CD4-positive, alpha-beta T cell treated with Interleukin-4 for 1 hour (primary cell): Measurements from ENCODE around the gene FNDC3B.

ENCODE experiments used
- DNase-seq, 2 donors: peaks; one replicate each; pipeline ENCODE4 v3.0.0-alpha.2; 2020 to 2022

Gene FNDC3B

DNA sequence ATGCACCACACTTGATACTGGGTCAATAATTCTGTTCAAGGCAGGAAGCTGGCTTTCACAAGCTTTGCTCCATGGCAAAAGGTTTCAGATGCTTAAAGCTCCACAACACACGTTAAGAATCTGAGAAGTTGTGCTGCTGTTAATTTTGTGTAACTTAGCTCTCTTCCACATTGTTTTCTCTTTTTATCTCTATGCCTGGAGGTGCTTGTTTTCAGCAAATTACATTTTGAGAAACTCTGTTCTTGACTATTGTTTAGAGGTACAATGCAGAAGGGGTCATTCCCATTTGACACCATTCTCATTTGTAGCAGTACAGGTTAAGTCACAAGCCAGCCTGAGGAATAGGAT lies 156.0 kb downstream of the FNDC3B start:
- no peak for DNase-seq

DNA sequence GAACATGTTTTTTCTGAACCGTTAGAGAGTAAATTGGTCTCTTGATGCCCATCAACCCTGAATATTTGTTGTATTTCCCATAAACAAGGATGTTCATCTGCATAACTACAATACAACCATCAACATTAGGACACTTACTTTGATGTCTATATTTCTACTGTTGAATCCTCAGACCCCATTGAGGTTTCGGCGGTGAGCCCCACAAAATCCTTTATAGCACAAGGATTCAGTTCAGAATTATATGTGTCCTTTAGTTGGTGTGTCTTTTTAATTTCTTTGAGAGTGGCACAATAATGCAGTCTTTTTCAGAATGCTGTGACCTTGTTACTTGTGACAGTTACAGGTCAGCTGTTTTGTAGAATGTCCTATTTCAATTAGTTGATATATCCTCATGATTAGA lies 158.0 kb downstream of the FNDC3B start:
- no peak for DNase-seq

DNA sequence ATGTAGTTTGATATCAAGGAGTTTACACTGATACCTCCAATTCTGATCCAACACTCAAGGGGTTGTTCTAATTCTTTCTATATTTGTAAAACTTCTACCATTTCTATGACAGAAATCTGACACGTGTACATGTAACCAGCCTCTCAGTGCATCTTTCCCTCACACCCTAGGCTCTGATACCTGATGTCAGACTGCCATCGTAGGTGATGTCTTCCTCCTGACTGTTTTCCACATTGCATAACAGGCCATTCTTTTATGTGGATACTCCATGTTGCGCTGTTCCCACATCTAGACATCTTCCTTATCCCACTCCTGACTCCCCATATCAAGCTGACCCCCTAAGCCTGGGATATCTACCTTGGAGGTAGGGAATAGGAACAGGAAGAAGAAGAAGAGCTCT lies 159.1 kb downstream of the FNDC3B start:
- no peak for DNase-seq

- no peak for DNase-seq
These were observed 160.5 kb downstream of the FNDC3B start for GRCh38 chr3:172199850-172200369.

- no peak for DNase-seq
These were observed 161.9 kb downstream of the FNDC3B start for GRCh38 chr3:172201136-172201869.

- DNase-seq, result peak in 1 of 2 donors; percentile 17
These were observed 162.5 kb downstream of the FNDC3B start for GRCh38 chr3:172201870-172202236.

GRCh38 chr3:172202797-172203196 lies 163.4 kb downstream of the FNDC3B start:
- DNase-seq, result no peak

DNA sequence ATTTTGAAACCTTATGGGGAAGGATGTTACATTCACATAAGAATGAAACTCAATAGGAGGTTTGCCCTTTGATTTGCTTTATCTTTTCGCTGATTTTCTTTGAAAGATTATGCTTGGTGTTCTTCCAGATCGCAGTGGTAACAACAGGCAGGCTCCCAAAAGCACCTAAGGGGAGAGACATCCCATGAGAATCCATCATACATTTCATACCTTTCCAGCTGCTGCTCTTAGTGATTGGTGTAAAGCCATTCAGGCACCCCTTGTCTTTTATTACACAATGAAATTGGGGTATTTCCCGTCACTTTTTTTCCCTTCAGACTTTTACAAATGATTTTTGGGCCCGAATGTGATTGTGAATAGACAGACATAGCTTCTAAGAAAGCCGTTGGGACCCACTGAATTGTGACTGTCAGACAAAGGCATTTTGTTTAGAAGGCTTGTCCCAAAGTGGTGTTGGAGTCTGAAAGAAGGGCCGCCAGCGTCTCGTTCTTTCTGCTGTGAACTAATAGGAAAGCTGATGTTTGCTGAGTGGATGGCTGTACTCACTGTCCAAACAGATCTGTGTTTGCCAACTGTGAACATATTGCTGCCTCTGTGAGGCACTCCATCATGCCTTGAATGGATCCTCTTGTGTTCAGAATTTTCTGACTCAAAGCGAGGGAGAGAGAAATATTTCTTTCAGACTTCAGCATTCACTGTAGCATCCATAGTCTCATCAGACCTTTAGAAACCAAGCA lies 164.3 kb downstream of the FNDC3B start:
- DNase-seq, result no peak

GRCh38 chr3:172204716-172205115 lies 165.3 kb downstream of the FNDC3B start:
- no peak for DNase-seq

DNA sequence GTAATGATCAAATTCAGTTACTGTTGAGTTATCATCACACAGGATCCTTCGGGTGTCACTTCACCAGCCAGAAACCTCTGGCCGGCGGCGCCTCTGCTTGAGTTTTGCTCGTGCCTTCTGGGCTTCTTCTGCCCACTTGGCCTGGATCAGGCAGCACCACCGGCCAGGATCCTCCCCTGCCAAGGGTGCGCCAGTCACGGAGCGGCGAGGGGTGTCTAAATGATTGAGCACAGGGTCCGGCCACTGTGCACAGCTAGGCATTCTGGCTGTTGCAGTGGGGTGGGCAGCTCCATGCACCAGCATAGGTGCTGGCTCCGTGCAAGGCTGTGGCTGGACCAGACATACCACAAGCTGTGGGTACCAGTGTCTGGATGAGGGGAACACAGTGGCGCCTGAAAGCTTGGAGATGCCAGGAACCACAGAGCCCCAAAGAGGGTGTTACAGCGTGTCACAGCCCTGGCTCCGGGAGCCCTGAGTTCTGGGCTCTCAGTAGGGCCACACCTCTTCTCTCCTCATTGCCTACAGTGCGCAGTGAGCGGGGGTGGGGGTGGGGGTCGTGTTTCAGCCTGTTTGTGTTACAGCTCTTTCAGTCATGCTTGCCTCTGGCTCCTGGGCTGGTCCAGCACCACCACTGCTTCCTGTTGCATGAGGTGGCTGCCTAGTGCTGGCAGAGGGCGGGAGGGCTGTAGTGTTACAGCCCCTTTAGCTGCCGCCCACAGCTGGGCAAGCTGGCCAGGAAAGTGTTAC lies 169.4 kb downstream of the FNDC3B start:
- no peak for DNase-seq

DNA sequence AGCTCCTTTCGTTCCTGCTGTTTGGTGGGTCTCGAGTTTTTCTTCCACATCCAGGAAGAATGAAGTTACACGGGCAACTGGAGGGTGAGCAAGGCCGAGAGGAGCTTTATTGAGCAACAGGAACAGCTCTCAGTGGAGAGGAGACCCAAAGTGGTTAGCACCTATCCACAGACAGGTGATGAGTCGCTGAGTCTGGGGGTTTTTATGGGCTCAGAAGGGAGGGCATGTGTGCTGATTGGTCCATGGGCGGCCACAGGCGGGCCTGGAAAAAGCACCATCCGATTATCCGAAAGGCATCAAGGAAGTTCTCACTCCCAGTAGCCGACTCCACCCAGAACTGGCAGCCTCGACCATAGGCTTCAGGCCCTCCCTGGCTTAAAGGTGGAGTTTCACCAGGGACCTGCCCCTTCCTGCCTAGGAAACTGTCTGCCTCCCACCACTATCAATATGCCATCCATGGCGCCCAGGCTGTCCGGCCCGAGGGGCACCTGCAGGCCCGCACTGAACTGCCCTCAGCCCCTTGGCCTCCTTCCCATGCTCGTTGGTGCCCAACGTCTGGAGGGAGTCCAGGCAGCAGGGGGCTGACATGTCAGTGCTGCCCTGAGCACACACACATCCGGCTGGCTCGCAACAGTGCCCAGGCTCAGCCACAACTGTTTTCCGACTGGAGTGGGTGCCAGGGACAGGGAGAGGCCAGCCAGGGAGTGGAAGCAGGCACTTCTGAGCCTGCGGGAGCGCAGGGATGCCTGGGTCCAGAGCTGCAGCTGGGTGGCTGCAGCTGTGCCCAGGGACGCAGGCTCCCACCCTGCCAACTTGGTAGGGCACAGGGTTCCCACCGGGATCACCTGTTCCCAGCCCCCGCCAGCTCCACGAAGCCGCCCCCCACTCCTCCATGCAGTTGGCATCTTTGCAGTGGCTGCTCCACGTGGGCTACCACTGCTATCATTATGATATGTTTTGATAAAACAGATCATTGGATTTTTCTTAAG lies 170.2 kb downstream of the FNDC3B start:
- DNase-seq, result no peak

GRCh38 chr3:172210355-172210754 lies 171.0 kb downstream of the FNDC3B start:
- no peak for DNase-seq

GRCh38 chr3:172211123-172211522 lies 171.7 kb downstream of the FNDC3B start:
- no peak for DNase-seq

GRCh38 chr3:172213200-172213599 lies 173.8 kb downstream of the FNDC3B start:
- no peak for DNase-seq

- no peak for DNase-seq
These were observed 174.5 kb downstream of the FNDC3B start for GRCh38 chr3:172213904-172214303.

GRCh38 chr3:172216267-172216666 lies 176.9 kb downstream of the FNDC3B start:
- no peak for DNase-seq

DNA sequence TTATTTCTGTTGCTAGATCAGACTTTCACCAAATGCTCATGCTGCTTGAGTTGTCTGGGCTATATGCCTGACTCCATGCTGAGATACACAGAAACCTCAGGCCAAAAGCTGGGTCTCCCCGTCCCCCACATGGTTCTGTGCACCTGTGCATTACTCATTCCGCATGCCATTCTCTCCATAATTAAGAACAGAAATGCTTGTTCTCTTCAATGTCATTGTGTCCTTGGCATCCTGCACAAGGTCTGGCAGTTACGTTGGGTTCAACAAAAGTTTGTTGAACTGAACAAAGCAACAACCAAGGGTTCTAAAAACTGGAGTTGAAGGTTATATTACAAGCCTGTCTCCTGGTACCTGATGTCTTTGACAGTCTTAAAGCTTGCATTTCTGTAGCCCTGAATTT lies 177.5 kb downstream of the FNDC3B start:
- DNase-seq, result no peak

DNA sequence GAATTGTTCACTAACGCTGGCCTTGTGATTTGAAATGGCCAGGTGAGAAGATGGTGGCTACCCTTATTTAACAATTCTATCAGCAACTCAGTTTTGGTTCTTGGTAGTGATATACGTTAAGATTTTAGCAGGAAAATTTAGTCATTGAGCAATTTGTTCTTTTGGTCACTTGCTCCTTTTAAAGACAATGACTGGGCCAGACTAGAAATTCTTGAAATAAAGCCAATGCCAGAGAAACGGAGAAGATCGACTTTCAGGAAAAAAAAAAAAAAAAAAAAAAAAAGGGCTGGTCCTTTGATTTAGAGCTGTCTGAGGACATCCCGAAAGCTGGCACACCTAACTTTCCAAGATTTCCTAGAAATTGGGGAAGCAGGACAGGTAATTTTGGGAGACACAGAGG lies 178.5 kb downstream of the FNDC3B start:
- no peak for DNase-seq

- no peak for DNase-seq
These were observed 179.3 kb downstream of the FNDC3B start for GRCh38 chr3:172218350-172219323.

GRCh38 chr3:172219750-172220149 lies 180.4 kb downstream of the FNDC3B start:
- no peak for DNase-seq

DNA sequence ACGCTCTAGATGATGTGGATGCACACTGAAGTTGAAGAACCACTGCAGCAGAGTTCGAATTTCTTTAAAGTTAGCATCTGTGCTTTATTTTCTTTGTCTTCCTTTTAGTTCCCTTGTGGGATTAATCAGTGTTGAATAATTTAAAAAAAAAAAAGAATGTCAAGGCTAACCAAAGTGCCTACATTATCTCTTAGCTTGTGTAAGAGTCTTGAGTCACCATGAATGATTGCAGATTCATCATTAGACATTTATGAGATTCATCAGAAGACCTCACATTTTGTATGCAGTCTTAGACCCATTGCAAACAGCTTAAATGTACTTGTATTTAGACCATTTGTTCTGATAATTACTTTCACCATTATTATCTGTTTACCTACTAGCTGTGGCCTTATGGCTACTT lies 182.2 kb downstream of the FNDC3B start:
- DNase-seq, result no peak
